GM03348 (cell line): Measurements from ENCODE around the gene PFKFB4.
"Not testable (repeated sequence)": the region's sequence is repeated elsewhere in the genome, so short reads cannot be mapped to it uniquely, and the experiment has no call there.

Experiments used
- DNase-seq: peaks from one replicate; pipeline ENCODE4 v3.0.0; 2012; ENCODE audit warnings: low spot score

The PFKFB4 gene

GRCh38 chr3:48492461-48493202 is 64.0 kb downstream of the PFKFB4 start:
- no peak for DNase-seq

- DNase-seq, result no peak
Observed at GRCh38 chr3:48486952-48487351, 69.7 kb downstream of the PFKFB4 start.

- DNase-seq, result not testable (repeated sequence)
Observed at GRCh38 chr3:48482822-48483221, 73.8 kb downstream of the PFKFB4 start.

- DNase-seq, result not testable (repeated sequence)
Observed at GRCh38 chr3:48480891-48481290, 75.7 kb downstream of the PFKFB4 start.

- no peak for DNase-seq
Observed at GRCh38 chr3:48478626-48479555, 77.7 kb downstream of the PFKFB4 start.

GRCh38 chr3:48477959-48478520 is 78.6 kb downstream of the PFKFB4 start:
- no peak for DNase-seq

GRCh38 chr3:48476426-48477053 is 80.1 kb downstream of the PFKFB4 start:
- DNase-seq, result no peak

GRCh38 chr3:48475188-48475587 is 81.4 kb downstream of the PFKFB4 start:
- DNase-seq, result no peak

- no peak for DNase-seq
Observed at GRCh38 chr3:48474619-48475018, 82.0 kb downstream of the PFKFB4 start.

GRCh38 chr3:48474031-48474430 is 82.6 kb downstream of the PFKFB4 start:
- DNase-seq, result not testable (repeated sequence)

GRCh38 chr3:48473617-48473952 is 83.0 kb downstream of the PFKFB4 start:
- no peak for DNase-seq

- DNase-seq, result peak; percentile 89
Observed at GRCh38 chr3:48472923-48473616, 83.5 kb downstream of the PFKFB4 start.

GRCh38 chr3:48472673-48472922 is 84.0 kb downstream of the PFKFB4 start:
- no peak for DNase-seq

- no peak for DNase-seq
Observed at GRCh38 chr3:48470286-48470685, 86.3 kb downstream of the PFKFB4 start.

GRCh38 chr3:48469046-48469915 is 87.3 kb downstream of the PFKFB4 start:
- no peak for DNase-seq

- no peak for DNase-seq
Observed at GRCh38 chr3:48468329-48468731, 88.3 kb downstream of the PFKFB4 start.
